ENCODE results near the gene TMEM132A.

TMEM132A gene

DNA sequence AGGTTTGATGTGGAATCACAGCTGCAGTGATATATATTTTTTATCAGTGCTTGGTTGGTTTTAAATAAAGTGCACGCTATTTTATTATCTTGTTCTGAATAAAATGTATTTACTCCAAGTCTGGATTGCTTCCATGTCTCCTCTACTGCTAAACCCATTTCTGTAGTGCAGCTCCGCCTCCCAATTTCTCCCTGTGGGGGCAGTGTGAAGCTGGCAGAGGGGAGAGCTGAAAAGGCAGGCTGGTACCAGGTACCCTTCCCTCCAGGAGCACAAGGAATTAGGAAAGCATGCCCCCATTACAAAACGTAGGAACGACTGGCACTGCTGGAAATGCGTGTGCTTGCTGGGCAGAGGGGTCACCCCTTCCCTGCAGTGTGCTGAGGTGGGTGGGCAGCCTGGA is 934 bp upstream of the TMEM132A start:
- DNase-seq, result no peak

GRCh38 chr11:60923800-60924109 is 505 bp upstream of the TMEM132A start:
- no peak for DNase-seq

DNA sequence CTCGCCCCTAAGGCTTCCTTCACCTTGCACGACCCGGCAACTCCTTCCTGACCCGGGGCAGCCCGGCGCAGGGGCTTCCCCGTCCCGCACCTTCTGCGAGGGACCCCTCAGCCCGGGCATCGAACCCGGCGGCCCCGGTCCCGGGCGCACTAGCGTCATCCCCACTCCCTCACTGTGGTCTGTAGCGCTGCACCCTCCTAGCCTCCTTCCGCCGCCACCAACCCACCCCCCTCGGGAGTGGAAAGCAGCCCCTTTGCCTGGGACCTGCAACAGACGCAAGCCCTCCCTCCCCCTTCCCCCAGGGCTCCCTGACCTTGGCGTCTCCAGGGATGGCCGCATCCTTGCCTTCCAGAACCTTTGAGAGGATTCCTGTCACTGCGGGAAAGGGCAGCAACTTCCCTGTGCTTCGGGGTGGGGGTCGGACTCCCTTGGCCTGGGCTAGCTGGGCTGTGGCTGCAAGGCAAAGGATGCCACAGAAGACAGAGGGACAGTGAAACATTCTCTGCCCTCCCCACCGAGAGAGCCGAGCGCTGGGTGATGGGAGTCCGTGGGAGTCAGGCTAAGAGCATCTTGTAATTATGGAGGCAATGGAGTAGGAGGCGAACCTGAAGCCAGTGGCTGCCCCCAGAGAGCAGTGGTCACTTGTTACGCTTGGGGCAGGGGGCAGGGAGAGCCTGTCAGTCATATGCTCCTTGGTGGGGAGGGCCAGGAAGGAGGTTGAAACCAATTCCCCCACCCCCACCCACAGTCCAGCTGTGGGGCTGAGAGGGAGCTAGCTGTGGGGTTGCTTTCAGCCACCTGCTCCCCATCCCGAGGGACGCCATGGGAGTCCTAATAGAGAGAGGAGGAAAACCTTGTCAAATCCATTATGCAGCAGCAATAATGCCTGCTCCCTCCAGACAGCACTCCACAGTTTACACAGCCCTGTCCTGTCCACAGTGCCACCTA is 920 bp downstream of the TMEM132A start:
- peak; percentile 24 for DNase-seq

DNA sequence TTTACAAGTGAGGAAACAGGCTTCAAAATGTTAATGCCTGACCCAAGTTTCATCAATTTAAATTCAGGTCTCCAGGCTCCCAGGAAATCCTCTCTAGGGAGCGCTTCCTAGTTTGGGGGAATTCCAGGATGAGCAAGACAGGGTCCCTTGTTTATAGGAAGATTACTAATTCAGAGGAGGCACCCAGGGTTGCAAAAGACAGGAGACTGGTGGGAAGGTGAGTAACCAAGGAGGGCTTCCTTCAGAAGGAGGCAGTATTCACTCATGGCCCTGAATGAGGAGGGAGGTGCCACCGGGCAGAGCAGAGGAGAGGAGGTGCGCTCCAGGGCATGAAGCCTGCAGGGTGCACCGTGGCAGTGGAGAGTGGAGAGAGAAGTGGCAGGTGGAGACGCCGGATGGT is 1.6 kb downstream of the TMEM132A start:
- DNase-seq, result no peak

GRCh38 chr11:60926500-60926899 is 2.2 kb downstream of the TMEM132A start:
- DNase-seq, result no peak

DNA sequence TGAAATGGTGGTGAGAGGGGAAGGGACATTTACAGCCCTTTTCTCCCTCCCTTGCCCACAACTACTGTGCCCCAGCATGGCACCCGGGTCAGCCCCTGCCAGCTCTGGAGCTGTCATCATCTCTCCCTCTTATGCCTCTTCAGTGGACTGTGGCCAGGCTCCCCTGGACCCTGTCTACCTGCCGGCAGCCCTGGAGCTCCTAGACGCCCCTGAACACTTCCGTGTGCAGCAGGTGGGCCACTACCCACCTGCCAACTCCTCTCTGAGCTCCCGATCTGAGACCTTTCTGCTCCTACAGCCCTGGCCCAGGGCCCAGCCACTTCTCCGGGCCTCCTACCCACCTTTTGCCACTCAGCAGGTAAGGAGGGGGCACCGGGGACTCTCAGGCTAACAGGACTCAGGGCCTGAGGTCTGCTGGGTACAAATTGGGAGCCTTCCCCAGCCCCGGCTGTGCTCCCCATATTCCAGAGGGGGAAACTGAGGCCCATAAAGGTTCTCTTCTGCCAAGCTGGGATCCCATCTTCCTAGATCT is 2.9 kb downstream of the TMEM132A start:
- no peak for DNase-seq

GRCh38 chr11:60927600-60927999 is 3.3 kb downstream of the TMEM132A start:
- no peak for DNase-seq

DNA sequence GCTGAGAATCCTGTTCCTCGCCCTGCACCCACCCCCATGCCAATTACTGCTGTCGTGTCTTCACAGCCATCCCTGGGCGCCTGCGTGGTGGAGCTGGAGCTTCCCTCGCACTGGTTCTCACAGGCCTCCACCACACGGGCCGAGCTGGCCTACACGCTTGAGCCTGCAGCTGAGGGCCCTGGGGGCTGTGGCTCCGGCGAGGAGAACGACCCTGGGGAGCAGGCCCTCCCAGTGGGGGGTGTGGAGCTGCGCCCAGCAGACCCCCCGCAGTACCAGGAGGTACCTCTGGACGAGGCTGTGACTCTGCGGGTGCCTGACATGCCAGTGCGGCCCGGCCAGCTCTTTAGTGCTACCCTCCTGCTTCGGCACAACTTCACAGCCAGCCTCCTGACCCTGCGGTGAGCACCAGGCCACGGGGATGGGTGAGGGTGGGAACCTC is 4.3 kb downstream of the TMEM132A start:
- no peak for DNase-seq

GRCh38 chr11:60929764-60930163 is 5.5 kb downstream of the TMEM132A start:
- no peak for DNase-seq

DNA sequence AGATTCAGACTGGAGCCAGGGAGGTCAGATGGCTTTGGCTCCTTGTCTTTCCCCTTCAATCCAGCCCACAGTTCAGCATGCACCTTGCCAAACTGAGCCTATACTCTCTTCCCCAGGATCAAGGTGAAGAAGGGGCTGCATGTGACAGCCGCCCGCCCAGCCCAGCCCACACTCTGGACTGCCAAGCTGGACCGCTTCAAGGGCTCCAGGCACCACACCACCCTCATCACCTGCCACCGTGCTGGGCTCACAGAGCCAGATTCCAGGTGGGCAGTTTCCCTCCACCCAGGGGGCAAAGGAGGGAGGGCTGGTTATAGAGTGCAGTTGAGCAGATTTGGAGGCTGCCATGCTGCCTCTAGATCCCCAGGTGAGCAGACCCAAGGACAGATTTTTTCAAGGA is 6.1 kb downstream of the TMEM132A start:
- DNase-seq, result no peak

GRCh38 chr11:60931917-60932316 is 7.7 kb downstream of the TMEM132A start:
- DNase-seq, result no peak

DNA sequence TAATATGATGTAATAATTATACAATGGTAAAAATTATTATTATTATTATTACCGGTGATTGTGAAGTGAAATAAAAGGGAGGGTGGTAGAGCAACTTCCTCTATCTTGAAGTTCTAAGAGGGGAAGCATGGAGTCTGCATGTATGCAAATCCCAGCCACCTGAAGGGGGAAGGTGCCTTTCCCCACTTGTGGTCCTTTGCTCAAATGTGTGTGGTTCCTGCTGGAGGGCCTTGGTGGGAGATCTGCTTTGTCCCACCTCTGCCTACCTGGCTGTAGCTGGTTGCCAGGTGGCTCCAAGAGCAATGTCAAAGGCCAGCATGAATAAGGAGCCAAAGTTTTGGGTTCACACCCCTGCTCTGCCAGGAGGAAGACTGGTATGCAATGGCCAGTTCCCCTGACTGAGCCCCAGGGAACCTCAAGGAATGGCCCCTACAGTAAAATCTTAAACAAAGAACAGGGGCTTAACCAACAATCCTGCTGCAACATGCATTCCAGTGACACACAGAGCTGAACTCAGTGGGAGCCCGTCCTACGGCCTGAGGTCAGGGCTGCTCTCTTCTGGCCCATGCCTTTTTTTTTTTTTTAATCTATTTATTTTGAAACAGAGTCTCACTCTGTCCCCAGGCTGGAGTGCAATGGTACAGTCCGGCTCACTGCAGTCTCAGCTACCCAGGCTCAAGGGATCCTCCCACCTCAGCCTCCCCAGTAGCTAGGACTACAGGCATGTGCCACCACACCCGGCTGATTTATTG is 8.5 kb downstream of the TMEM132A start:
- DNase-seq, result no peak

- DNase-seq, result no peak
These were observed 9.3 kb downstream of the TMEM132A start for GRCh38 chr11:60933416-60934123.

DNA sequence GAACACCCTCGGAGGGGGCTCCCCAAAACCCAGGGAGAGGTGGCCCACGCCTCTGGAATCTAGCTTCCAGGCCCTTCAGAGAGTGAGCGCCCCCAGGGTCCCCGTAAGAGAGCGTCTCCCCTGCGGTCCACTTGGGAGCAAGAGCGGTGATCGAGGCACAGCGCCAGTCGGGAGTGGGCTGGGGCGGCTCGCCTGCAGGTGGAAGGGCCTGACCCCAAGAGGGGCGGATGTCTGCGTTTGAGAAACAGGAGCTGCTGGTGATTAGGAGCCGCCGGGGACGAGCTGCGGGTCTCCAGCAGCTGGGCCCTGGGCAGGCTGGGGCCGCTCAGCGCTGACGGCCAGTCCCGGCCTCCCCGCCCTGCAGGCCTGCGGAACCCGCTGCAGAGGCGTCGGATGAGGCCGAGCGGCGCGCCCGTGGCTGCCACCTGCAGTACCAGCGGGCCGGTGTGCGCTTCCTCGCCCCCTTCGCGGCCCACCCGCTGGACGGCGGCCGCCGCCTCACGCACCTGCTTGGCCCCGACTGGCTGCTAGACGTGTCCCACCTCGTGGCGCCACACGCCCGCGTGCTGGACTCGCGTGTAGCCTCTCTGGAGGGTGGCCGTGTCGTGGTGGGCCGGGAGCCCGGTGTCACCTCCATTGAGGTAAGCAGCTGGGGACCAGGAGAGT is 10.0 kb downstream of the TMEM132A start:
- no peak for DNase-seq

DNA sequence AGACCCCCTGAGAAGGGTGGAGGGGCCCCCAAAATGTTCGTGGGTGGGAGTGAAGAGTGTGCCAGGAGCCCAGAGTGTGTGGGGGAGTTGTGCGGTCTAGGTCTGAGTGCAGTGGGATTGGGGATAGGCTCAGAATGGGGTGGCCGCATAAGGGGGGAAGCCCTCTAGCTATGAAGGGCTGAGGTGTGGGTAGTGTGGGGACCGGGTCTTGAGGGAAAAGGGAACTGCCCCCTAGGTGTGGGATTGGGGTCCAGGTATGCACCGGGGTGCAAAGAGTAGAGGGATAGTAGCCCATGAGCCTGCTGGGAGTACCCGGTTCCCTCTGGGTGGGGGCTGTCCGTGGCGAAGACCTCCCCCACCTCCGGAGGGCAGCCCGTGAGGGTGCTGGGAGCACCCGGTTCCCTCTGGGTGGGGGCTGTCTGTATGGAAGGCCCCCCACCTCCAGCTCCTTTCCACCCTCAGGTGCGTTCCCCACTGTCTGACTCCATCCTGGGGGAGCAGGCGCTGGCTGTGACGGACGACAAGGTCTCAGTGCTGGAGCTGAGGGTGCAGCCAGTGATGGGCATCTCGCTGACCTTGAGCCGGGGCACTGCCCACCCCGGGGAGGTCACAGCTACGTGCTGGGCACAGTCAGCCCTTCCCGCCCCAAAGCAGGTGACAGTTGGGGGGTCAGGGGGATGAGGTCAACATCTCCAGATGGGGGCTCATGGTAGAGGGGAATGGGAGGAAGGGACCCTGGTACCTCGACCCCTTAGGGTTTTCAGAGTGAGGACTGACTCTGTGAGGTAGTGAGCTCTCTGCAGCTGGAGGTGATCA is 10.7 kb downstream of the TMEM132A start:
- no peak for DNase-seq

- DNase-seq, result no peak
These were observed 11.6 kb downstream of the TMEM132A start for GRCh38 chr11:60935676-60936442.

DNA sequence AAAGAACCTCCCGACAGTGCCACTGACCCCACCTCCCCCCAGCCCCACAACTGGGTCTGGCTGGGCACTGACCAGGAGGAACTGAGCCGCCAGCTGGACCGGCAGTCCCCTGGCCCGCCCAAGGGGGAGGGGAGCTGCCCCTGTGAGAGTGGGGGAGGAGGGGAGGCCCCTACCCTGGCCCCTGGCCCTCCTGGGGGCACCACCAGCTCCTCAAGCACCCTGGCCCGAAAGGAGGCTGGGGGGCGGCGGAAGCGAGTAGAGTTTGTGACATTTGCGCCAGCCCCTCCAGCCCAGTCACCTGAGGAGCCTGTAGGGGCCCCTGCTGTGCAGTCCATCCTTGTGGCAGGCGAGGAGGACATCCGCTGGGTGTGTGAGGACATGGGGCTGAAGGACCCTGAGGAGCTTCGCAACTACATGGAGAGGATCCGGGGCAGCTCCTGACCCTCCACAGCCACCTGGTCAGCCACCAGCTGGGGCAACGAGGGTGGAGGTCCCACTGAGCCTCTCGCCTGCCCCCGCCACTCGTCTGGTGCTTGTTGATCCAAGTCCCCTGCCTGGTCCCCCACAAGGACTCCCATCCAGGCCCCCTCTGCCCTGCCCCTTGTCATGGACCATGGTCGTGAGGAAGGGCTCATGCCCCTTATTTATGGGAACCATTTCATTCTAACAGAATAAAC is 12.3 kb downstream of the TMEM132A start:
- DNase-seq, result no peak

GRCh38 chr11:60937144-60937527 is 12.9 kb downstream of the TMEM132A start:
- no peak for DNase-seq

- no peak for DNase-seq
These were observed 13.6 kb downstream of the TMEM132A start for GRCh38 chr11:60937811-60938210.

DNA sequence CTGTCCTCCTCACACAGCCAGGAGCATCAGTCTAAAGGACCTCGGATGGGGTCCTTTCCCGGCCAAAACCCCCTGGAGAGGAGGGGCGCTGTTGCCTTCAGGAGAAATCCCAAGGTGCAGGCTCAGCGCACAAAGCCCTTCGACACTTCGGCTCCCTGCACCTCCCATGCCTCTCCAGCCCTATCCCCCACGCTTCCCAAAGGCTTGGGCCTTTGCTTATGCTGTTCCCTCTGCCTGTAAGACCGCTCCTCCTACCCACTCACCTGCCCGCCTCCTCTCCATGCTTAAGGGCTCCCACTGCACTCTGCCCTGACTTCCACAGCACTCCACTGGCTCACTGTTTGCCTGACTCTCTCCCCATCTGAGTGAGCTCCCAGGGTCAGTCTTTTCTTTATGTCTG is 14.2 kb downstream of the TMEM132A start:
- DNase-seq, result no peak
